WTC11 (cell line): ENCODE data around the gene TNIK. TPM values are rescaled to one million over a fixed set of nuclear protein-coding genes. Genes with fewer than 3 reads are reported as not detected.

ENCODE experiments used
- ATAC-seq: fragments of 200-7000 bp; cut with Tn5 transposase; 2 replicates; pipeline ENCODE4 v1.10.0; 2021; ENCODE audit warnings: mild to moderate bottlenecking, moderate library complexity
- CTCF ChIA-PET: fragments of 300-600 bp; sonication (Branson Sonifier 250); formaldehyde crosslinking; loops from one replicate; lab custom pipeline; 2021; ENCODE audit warnings: antibody characterized with exemption; lab: Charles Lee
- POLR2A ChIA-PET: fragments of 350-600 bp; sonication (Branson Sonifier 250); formaldehyde crosslinking; loops from one replicate; lab custom pipeline; 2021; ENCODE audit warnings: antibody characterized with exemption; lab: Charles Lee
- DNase-seq: peaks from one replicate; pipeline ENCODE4 v3.0.0; 2021; ENCODE audit warnings: low spot score
- H3K27ac Mint-ChIP-seq: 2 replicates; pipeline ENCODE4 v1.8.0; 2021; ENCODE audit warnings: mixed read lengths
- H3K27me3 Mint-ChIP-seq: 2 replicates; pipeline ENCODE4 v1.8.0; 2021; ENCODE audit warnings: low read depth, mild to moderate bottlenecking, moderate library complexity, mixed read lengths
- H3K36me3 Mint-ChIP-seq: 2 replicates; pipeline ENCODE4 v1.8.0; 2021; ENCODE audit warnings: mixed read lengths
- H3K4me1 Mint-ChIP-seq: 2 replicates; pipeline ENCODE4 v1.8.0; 2022; ENCODE audit warnings: mixed read lengths
- H3K4me3 Mint-ChIP-seq: 2 replicates; pipeline ENCODE4 v1.8.0; 2021; ENCODE audit warnings: mild to moderate bottlenecking, moderate library complexity, mixed read lengths
- H3K9me3 Mint-ChIP-seq: 2 replicates; pipeline ENCODE4 v1.8.0; 2021; ENCODE audit warnings: mixed read lengths
- ESRRA ChIP-seq: sonication (generic); formaldehyde crosslinking; IDR thresholded peaks from 2 replicates; pipeline ENCODE4 v1.8.1; 2022; ENCODE audit warnings: mild to moderate bottlenecking, missing genetic modification reagents, borderline replicate concordance
- FOXK1 ChIP-seq: sonication (generic); formaldehyde crosslinking; IDR thresholded peaks from 2 replicates; pipeline ENCODE4 v1.8.0; 2022; ENCODE audit warnings: mild to moderate bottlenecking, moderate library complexity, missing genetic modification reagents
- FOXP4 ChIP-seq: sonication (generic); formaldehyde crosslinking; IDR thresholded peaks from 2 replicates; pipeline ENCODE4 v1.8.0; 2022; ENCODE audit warnings: mild to moderate bottlenecking, missing genetic modification reagents
- GRHL2 ChIP-seq: fragments of 250-450 bp; sonication (Bioruptor Pico); IDR thresholded peaks from 2 replicates; pipeline ENCODE4 v1.8.0; 2022; ENCODE audit warnings: mild to moderate bottlenecking, moderate library complexity; ENCODE audit not compliant: insufficient replicate concordance, severe bottlenecking
- HMGA2 ChIP-seq: fragments of 250-450 bp; sonication (Bioruptor Pico); IDR thresholded peaks from 2 replicates; pipeline ENCODE4 v1.4.0; 2021; ENCODE audit warnings: mild to moderate bottlenecking, moderate library complexity
- IRF1 ChIP-seq: sonication (generic); formaldehyde crosslinking; IDR thresholded peaks from 2 replicates; pipeline ENCODE4 v1.8.0; 2023; ENCODE audit warnings: missing genetic modification reagents
- JAZF1 ChIP-seq: fragments of 250-450 bp; sonication (Bioruptor Pico); IDR thresholded peaks from 2 replicates; pipeline ENCODE4 v1.9.0; 2021; ENCODE audit warnings: moderate library complexity, mild to moderate bottlenecking, inconsistent platforms
- JUN ChIP-seq: sonication (generic); formaldehyde crosslinking; IDR thresholded peaks from 2 replicates; pipeline ENCODE4 v1.8.0; 2023; ENCODE audit warnings: mild to moderate bottlenecking, missing genetic modification reagents
- KAT7 ChIP-seq: sonication (generic); formaldehyde crosslinking; IDR thresholded peaks from 2 replicates; pipeline ENCODE4 v1.8.1; 2023; ENCODE audit warnings: missing genetic modification reagents, mild to moderate bottlenecking, borderline replicate concordance
- MAX ChIP-seq: sonication (generic); formaldehyde crosslinking; IDR thresholded peaks from 2 replicates; pipeline ENCODE4 v1.8.0; 2022; ENCODE audit warnings: mild to moderate bottlenecking, missing genetic modification reagents
- PRDM15 ChIP-seq: sonication (generic); formaldehyde crosslinking; IDR thresholded peaks from 2 replicates; pipeline ENCODE4 v1.8.0; 2022; ENCODE audit warnings: missing genetic modification reagents
- PRRX2 ChIP-seq: fragments of 250-450 bp; sonication (Bioruptor Pico); IDR thresholded peaks from 2 replicates; pipeline ENCODE4 v1.8.0; 2021; ENCODE audit warnings: mild to moderate bottlenecking
- ZBTB21 ChIP-seq: sonication (generic); formaldehyde crosslinking; IDR thresholded peaks from 2 replicates; pipeline ENCODE4 v1.8.1; 2023; ENCODE audit warnings: mild to moderate bottlenecking, missing genetic modification reagents, borderline replicate concordance
- ZNF121 ChIP-seq: sonication (generic); formaldehyde crosslinking; IDR thresholded peaks from 2 replicates; pipeline ENCODE4 v1.8.0; 2023; ENCODE audit warnings: missing genetic modification reagents
- ZNF232 ChIP-seq: sonication (generic); formaldehyde crosslinking; IDR thresholded peaks from 2 replicates; pipeline ENCODE4 v1.8.0; 2022; ENCODE audit warnings: mild to moderate bottlenecking, missing genetic modification reagents
- ZNF423 ChIP-seq: fragments of 250-450 bp; sonication (Bioruptor Pico); IDR thresholded peaks from 2 replicates; pipeline ENCODE4 v2.1.2; 2022; ENCODE audit warnings: mild to moderate bottlenecking, moderate library complexity
- ZNF512 ChIP-seq: sonication (generic); formaldehyde crosslinking; IDR thresholded peaks from 2 replicates; pipeline ENCODE4 v1.8.1; 2022; ENCODE audit warnings: missing genetic modification reagents, borderline replicate concordance
- ZNF532 ChIP-seq: fragments of 250-450 bp; sonication (Bioruptor Pico); IDR thresholded peaks from 2 replicates; pipeline ENCODE4 v1.9.0; 2021; ENCODE audit warnings: mild to moderate bottlenecking, borderline replicate concordance
- ZNF671 ChIP-seq: fragments of 250-450 bp; sonication (Bioruptor Pico); IDR thresholded peaks from 2 replicates; pipeline ENCODE4 v1.8.0; 2021; ENCODE audit warnings: mild to moderate bottlenecking
- total RNA-seq: library from RNA; stranded (reverse); gene quantifications from 3 replicates; pipeline ENCODE4 v1.2.3, GENCODE V29; 2021
- TF ChIP-seq, protein P1 (sequence below): sonication (generic); formaldehyde crosslinking; IDR thresholded peaks from 2 replicates; pipeline ENCODE4 v1.8.1; 2023; ENCODE audit warnings: mild to moderate bottlenecking, missing genetic modification reagents, moderate library complexity

Gene TNIK
- total RNA-seq, 1 experiment from 2014 or later, result 50.3 TPM

DNA sequence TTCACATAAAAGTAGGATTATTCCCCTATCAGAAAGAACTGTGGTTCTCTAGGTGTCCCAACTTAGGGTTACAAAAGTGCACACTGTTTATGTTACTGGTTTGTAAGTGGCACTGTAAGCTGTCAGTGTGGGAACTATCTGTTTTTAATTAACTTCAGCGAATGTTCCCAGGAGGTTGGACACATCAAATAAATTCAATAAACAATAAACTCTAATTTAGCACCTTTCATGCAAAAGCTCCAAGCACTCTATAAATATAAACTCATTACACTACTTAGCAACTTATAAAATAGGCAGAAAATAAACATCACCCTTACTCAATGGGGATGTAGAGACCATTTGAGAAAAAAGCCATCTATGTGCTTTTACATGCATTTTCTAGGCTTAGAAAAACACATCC, 265.2 kb downstream of the TNIK start (continued):
- TF ChIP-seq ZNF532 (CRISPR knock-in tag) (no peak), ZNF512 (CRISPR knock-in tag) (no peak), IRF1 (no peak), JAZF1 (CRISPR knock-in tag) (no peak), PRDM15 (CRISPR knock-in tag) (no peak), FOXK1 (no peak)
- TF ChIP-seq, protein P1, sequence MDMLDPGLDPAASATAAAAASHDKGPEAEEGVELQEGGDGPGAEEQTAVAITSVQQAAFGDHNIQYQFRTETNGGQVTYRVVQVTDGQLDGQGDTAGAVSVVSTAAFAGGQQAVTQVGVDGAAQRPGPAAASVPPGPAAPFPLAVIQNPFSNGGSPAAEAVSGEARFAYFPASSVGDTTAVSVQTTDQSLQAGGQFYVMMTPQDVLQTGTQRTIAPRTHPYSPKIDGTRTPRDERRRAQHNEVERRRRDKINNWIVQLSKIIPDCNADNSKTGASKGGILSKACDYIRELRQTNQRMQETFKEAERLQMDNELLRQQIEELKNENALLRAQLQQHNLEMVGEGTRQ, result no peak

GRCh38 chr3:171193693-171194092, 266.5 kb downstream of the TNIK start:
- no peak overlapping the region for H3K4me3 Mint-ChIP-seq
- DNase-seq, result no peak
- TF ChIP-seq KAT7 (CRISPR knock-in tag) (no peak), HMGA2 (CRISPR knock-in tag) (no peak), JUN (CRISPR knock-in tag) (no peak), ZNF423 (CRISPR knock-in tag) (no peak), GRHL2 (no peak), FOXP4 (CRISPR knock-in tag) (no peak), ZNF671 (CRISPR knock-in tag) (no peak), MAX (CRISPR knock-in tag) (no peak), ZNF232 (CRISPR knock-in tag) (no peak), ZBTB21 (no peak), ZNF512 (CRISPR knock-in tag) (no peak), PRRX2 (no peak), ZNF121 (CRISPR knock-in tag) (no peak), ESRRA (CRISPR knock-in tag) (no peak)
- TF ChIP-seq, protein P1, result no peak

More at GRCh38 chr3:171193693-171194092, 266.5 kb downstream of the TNIK start:
- CTCF ChIA-PET, result interaction anchor here (1.4 kb wide), 1 partner anchor 13 kb away, joined by 3 read pairs; no protein-coding TSS in a partner anchor
- H3K36me3 Mint-ChIP-seq, result no peaks in the 10 kb centered on the region
- H3K4me1 Mint-ChIP-seq, result peaks cover 30% of the 10 kb centered on the region
- H3K27ac Mint-ChIP-seq, result no peak overlapping the region
- ATAC-seq, result no peak
- POLR2A ChIA-PET, result no interaction called here
- peaks cover 3% of the 10 kb centered on the region; the same call in 1 of the 2 replicates for H3K9me3 Mint-ChIP-seq
- H3K27me3 Mint-ChIP-seq, result no peaks in the 10 kb centered on the region
